ENCODE results near the gene RFNG. TPM values are rescaled to one million over a fixed set of nuclear protein-coding genes. Genes with fewer than 3 reads are reported as not detected.
A peak's percentile ranks its signal among the peaks of the same experiment; 100 is the strongest.

The RFNG gene
- total RNA-seq, 6 experiments from 2014 or later: 29.9 to 53.3 (median 43.7) TPM

DNA sequence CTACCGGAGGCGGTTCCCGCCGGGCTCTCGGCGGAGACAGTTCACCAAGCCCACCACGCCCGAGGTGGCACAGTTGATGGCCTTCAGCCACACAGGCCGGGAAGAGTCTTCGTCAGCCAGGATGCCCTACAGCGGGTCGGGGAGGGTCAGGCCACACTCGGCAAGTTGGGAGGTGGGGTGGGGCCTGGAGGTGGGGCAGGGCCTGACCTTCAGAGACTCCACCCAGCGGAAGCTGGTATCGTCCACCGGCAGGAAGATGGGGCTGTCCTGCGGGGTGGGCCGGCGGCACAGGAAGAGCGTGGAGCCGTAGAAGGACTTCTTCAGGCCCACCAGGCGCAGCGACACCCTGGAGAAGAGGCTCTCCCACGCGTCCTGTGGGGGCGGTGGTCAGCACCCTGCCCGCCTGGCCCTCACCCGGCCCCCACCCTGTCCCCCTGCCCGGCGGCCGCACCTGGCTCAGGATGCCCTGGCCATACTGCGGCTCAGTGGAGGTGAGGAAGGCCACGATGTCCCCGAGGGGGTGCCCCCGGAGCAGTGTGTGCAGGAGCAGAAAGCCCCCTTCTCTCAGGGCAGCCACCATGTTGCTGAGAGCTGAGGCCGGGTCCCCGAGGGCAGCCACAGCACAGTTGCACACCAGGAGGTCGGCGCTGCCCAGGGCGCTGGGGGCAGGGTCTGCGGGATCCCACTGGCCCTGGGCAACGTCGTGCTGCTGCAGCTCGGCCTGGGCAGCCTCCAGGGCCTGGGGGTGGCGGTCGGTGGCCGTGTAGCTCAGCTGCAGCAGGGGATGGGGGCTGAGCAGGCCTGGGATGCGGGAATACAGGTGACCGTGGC lies 33.6 kb upstream of the RFNG start:
- DNase-seq: no peak

DNA sequence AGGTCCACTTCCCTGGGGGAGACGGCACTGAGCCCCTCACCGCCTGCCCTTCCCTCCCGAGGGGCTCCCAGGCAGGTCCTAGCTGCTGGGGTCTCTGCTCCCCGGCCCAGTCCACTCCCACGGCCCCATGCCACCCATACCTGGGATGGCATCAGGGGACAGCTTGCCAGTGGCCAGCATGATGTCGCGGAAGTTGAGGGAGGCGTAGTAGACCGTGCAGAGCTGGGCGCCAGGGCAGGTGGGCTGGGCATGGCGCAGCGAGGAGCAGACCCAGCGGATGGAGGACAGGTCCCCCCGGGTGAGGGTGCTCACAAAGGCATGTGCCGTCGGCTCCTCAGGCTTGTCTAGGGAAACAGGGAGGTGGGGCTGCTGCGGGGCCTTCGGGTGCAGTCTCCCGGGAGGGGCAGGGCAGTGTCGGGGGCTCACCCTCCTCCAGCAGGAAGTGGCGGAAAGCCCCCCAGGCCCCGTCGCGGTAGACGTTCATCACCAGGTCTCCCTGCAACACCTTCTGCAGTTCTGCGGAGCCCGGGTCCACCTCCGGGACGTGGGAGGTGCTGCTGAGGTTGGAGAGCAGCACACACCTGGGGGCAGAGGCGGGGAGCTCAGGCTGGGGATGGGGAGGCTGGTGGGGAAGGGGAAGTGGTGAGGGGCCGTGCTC lies 32.9 kb upstream of the RFNG start:
- no peak for TF ChIP-seq POLR2A (IDR thresholded peaks at IDR 0.05)
- TF ChIP-seq, protein P1, sequence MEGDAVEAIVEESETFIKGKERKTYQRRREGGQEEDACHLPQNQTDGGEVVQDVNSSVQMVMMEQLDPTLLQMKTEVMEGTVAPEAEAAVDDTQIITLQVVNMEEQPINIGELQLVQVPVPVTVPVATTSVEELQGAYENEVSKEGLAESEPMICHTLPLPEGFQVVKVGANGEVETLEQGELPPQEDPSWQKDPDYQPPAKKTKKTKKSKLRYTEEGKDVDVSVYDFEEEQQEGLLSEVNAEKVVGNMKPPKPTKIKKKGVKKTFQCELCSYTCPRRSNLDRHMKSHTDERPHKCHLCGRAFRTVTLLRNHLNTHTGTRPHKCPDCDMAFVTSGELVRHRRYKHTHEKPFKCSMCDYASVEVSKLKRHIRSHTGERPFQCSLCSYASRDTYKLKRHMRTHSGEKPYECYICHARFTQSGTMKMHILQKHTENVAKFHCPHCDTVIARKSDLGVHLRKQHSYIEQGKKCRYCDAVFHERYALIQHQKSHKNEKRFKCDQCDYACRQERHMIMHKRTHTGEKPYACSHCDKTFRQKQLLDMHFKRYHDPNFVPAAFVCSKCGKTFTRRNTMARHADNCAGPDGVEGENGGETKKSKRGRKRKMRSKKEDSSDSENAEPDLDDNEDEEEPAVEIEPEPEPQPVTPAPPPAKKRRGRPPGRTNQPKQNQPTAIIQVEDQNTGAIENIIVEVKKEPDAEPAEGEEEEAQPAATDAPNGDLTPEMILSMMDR (IDR thresholded peaks at IDR 0.05): no peak
- intact Hi-C loops (cut with DNase I): loop anchor here in 1 of 2 donors (10.0 kb wide), 1 partner anchor 50 kb away; the partner anchor contains the start of genes DCXR and RAC3
- ATAC-seq (no peak), DNase-seq (no peak)
- H3K36me3 ChIP-seq: peaks cover 13 to 100% (median 57%) of the 10 kb centered on the region in 4 donors
- H3K9me3 ChIP-seq: no peaks in the 10 kb centered on the region
- no peak overlapping the region for H3K27ac ChIP-seq
- H3K27me3 ChIP-seq: no peaks in the 10 kb centered on the region
- WGBS (ENCODE audit: insufficient coverage, low coverage, low lambda C conversion rate, missing lambda C conversion rate): 53% methylated on average over 3 of the region's 31 CpGs
- H3K4me3 ChIP-seq: no peak overlapping the region
- no peaks in the 10 kb centered on the region for H3K4me1 ChIP-seq

More for the DNA sequence above, 33.6 kb upstream of the RFNG start:
- TF ChIP-seq, protein P1 (IDR thresholded peaks at IDR 0.05): no peak
- no peak for TF ChIP-seq POLR2A (IDR thresholded peaks at IDR 0.05)
- intact Hi-C loops (cut with DNase I): loop anchor here in 1 of 2 donors (10.0 kb wide), 1 partner anchor 50 kb away; the partner anchor contains the start of genes DCXR and RAC3
- Histone ChIP-seq H3K36me3 (peaks cover 13 to 100% (median 60%) of the 10 kb centered on the region in 4 donors), H3K4me1 (no peaks in the 10 kb centered on the region), H3K27me3 (no peaks in the 10 kb centered on the region), H3K27ac (no peak overlapping the region), H3K4me3 (no peak overlapping the region), H3K9me3 (no peaks in the 10 kb centered on the region)
- peak in 1 of 4 donors; percentile 1 for ATAC-seq
- WGBS (ENCODE audit: insufficient coverage, low coverage, low lambda C conversion rate, missing lambda C conversion rate): no CpG with 5 or more reads among the region's 49 CpGs

- DNase-seq (no peak), ATAC-seq (no peak)
- no peak overlapping the region for H3K4me3 ChIP-seq
- H3K27me3 ChIP-seq: no peaks in the 10 kb centered on the region
- H3K4me1 ChIP-seq: no peaks in the 10 kb centered on the region
- no peak for TF ChIP-seq POLR2A (IDR thresholded peaks at IDR 0.05)
- TF ChIP-seq, protein P1 (IDR thresholded peaks at IDR 0.05): no peak
- intact Hi-C loops (cut with DNase I): loop anchor here in 1 of 2 donors (10.0 kb wide), 1 partner anchor 49 kb away; the partner anchor contains the start of genes DCXR and RAC3
- peaks cover 13 to 98% (median 52%) of the 10 kb centered on the region in 4 donors for H3K36me3 ChIP-seq
- no peaks in the 10 kb centered on the region for H3K9me3 ChIP-seq
- 61% methylated on average over 16 of the region's 55 CpGs for WGBS (ENCODE audit: insufficient coverage, low coverage, low lambda C conversion rate, missing lambda C conversion rate)
- H3K27ac ChIP-seq: no peak overlapping the region
These were observed 32.1 kb upstream of the RFNG start for GRCh38 chr17:82083533-82084359.

GRCh38 chr17:82083009-82083408 lies 31.4 kb upstream of the RFNG start:
- H3K36me3 ChIP-seq: peaks cover 12 to 98% (median 49%) of the 10 kb centered on the region in 4 donors
- 77% methylated on average over 4 of the region's 24 CpGs for WGBS (ENCODE audit: insufficient coverage, low coverage, low lambda C conversion rate, missing lambda C conversion rate)
- H3K27me3 ChIP-seq: no peaks in the 10 kb centered on the region
- no peaks in the 10 kb centered on the region for H3K9me3 ChIP-seq
- H3K4me1 ChIP-seq: no peaks in the 10 kb centered on the region
- DNase-seq: no peak
- no peak for TF ChIP-seq POLR2A (IDR thresholded peaks at IDR 0.05)
- TF ChIP-seq, protein P1 (IDR thresholded peaks at IDR 0.05): no peak
- intact Hi-C loops (cut with DNase I): loop anchor here in 1 of 2 donors (10.0 kb wide), 1 partner anchor 48 kb away; the partner anchor contains the start of genes DCXR and RAC3
- H3K27ac ChIP-seq: no peak overlapping the region
- ATAC-seq: no peak
- H3K4me3 ChIP-seq: no peak overlapping the region

Measured in right lobe of liver (tissue), 6 donors.